Osteoblast (primary cell): ENCODE data around the gene KCNIP3. TPM values are rescaled to one million over a fixed set of nuclear protein-coding genes. Genes with fewer than 3 reads are reported as not detected.

Source experiments
- DNase-seq: peaks from one replicate; pipeline ENCODE4 v3.0.0; 2011; ENCODE audit warnings: low spot score, mixed read lengths; ENCODE audit not compliant: insufficient read length; ENCODE audit errors: missing footprints
- H2AFZ ChIP-seq: 2 replicates; pipeline ENCODE4 v1.6.0; 2011; ENCODE audit warnings: mild to moderate bottlenecking, low read length
- H3K27ac ChIP-seq: 2 replicates; pipeline ENCODE4 v1.5.1; 2011; ENCODE audit warnings: mild to moderate bottlenecking, low read depth, low read length, moderate library complexity
- H3K27me3 ChIP-seq: 2 replicates; pipeline ENCODE4 v1.6.0; 2012; ENCODE audit warnings: mild to moderate bottlenecking, control low read depth, inconsistent platforms, low read length, moderate library complexity; ENCODE audit not compliant: insufficient read depth
- H3K36me3 ChIP-seq: 2 replicates; pipeline ENCODE4 v1.5.1; 2011; ENCODE audit warnings: mild to moderate bottlenecking, low read length, control low read depth, moderate library complexity; ENCODE audit not compliant: insufficient read depth
- H3K4me1 ChIP-seq: 2 replicates; pipeline ENCODE4 v1.5.1; 2011; ENCODE audit warnings: mild to moderate bottlenecking, low read length, control low read depth, moderate library complexity; ENCODE audit not compliant: insufficient read depth
- H3K4me2 ChIP-seq: 2 replicates; pipeline ENCODE4 v1.6.0; 2011; ENCODE audit warnings: mild to moderate bottlenecking, low read length; ENCODE audit not compliant: insufficient read depth
- H3K4me3 ChIP-seq: fragments of 200-600 bp; sonication (generic); 3 replicates; pipeline ENCODE4 v1.5.1; 2012; ENCODE audit warnings: mild to moderate bottlenecking, low read length, inconsistent platforms; ENCODE audit not compliant: insufficient read depth
- H3K79me2 ChIP-seq: 2 replicates; pipeline ENCODE4 v1.6.0; 2012; ENCODE audit warnings: mild to moderate bottlenecking, low read length, control low read depth, inconsistent platforms; ENCODE audit not compliant: insufficient read depth
- H3K9me3 ChIP-seq: 2 replicates; pipeline ENCODE4 v1.5.1; 2011; ENCODE audit warnings: low read depth, low read length, control low read depth
- H4K20me1 ChIP-seq: 2 replicates; pipeline ENCODE4 v1.6.0; 2012; ENCODE audit warnings: mild to moderate bottlenecking, low read length, control low read depth; ENCODE audit not compliant: insufficient read depth
- CTCF ChIP-seq: IDR thresholded peaks from 2 replicates; pipeline ENCODE4 v1.5.1; 2011; ENCODE audit warnings: mild to moderate bottlenecking, low read depth, low read length, moderate library complexity; ENCODE audit errors: extremely low read depth
- total RNA-seq: library from RNA; depleted of rRNA; stranded (reverse); fragments of >200 nt; gene quantifications from 2 replicates; pipeline ENCODE4 v1.2.3, GENCODE V29; 2012

Gene KCNIP3
- total RNA-seq, 1 donor = under 0.01 TPM

GRCh38 chr2:95366514-95366913 lies 69.4 kb downstream of the KCNIP3 start:
- no peak overlapping the region for H3K4me2 ChIP-seq
- H3K27ac ChIP-seq = no peak overlapping the region
- H3K4me1 ChIP-seq = no peaks in the 10 kb centered on the region
- no peaks in the 10 kb centered on the region for H3K79me2 ChIP-seq
- DNase-seq = no peak
- peaks cover 5% of the 10 kb centered on the region for H3K27me3 ChIP-seq
- H3K36me3 ChIP-seq = no peaks in the 10 kb centered on the region
- H3K9me3 ChIP-seq = no peaks in the 10 kb centered on the region
- H2AFZ ChIP-seq = no peak overlapping the region
- no peak overlapping the region for H3K4me3 ChIP-seq
- no peaks in the 10 kb centered on the region for H4K20me1 ChIP-seq
- no peak for TF ChIP-seq CTCF

GRCh38 chr2:95372216-95372829 lies 75.2 kb downstream of the KCNIP3 start:
- no peak overlapping the region for H3K4me2 ChIP-seq
- peak; percentile 14 for DNase-seq
- no peak overlapping the region for H2AFZ ChIP-seq
- no peak overlapping the region for H3K4me3 ChIP-seq
- no peaks in the 10 kb centered on the region for H3K27me3 ChIP-seq
- no peaks in the 10 kb centered on the region for H3K36me3 ChIP-seq
- no peaks in the 10 kb centered on the region for H3K79me2 ChIP-seq
- no peaks in the 10 kb centered on the region for H3K9me3 ChIP-seq
- H4K20me1 ChIP-seq = no peaks in the 10 kb centered on the region
- no peak for TF ChIP-seq CTCF
- no peaks in the 10 kb centered on the region for H3K4me1 ChIP-seq
- no peak overlapping the region for H3K27ac ChIP-seq

GRCh38 chr2:95372845-95373244 lies 75.7 kb downstream of the KCNIP3 start:
- DNase-seq = peak; percentile 27
- H3K27me3 ChIP-seq = no peaks in the 10 kb centered on the region
- no peak for TF ChIP-seq CTCF

GRCh38 chr2:95374029-95374428 lies 76.9 kb downstream of the KCNIP3 start:
- Histone ChIP-seq H3K27ac (no peak overlapping the region), H4K20me1 (no peaks in the 10 kb centered on the region), H3K9me3 (no peaks in the 10 kb centered on the region), H3K27me3 (no peaks in the 10 kb centered on the region), H3K36me3 (no peaks in the 10 kb centered on the region), H3K4me1 (no peaks in the 10 kb centered on the region), H3K79me2 (no peaks in the 10 kb centered on the region), H2AFZ (no peak overlapping the region), H3K4me3 (no peak overlapping the region), H3K4me2 (no peak overlapping the region)
- no peak for TF ChIP-seq CTCF
- DNase-seq = peak; percentile 25

More at GRCh38 chr2:95372845-95373244, 75.7 kb downstream of the KCNIP3 start:
- no peak overlapping the region for H2AFZ ChIP-seq
- no peak overlapping the region for H3K4me3 ChIP-seq
- H3K27ac ChIP-seq = no peak overlapping the region
- H3K79me2 ChIP-seq = no peaks in the 10 kb centered on the region
- no peaks in the 10 kb centered on the region for H4K20me1 ChIP-seq
- H3K36me3 ChIP-seq = no peaks in the 10 kb centered on the region
- H3K9me3 ChIP-seq = no peaks in the 10 kb centered on the region
- H3K4me2 ChIP-seq = no peak overlapping the region
- H3K4me1 ChIP-seq = no peaks in the 10 kb centered on the region
